Left lung (tissue), 10 donors: ENCODE measurements around the gene PYGB. TPM values are rescaled to one million over a fixed set of nuclear protein-coding genes. Genes with fewer than 3 reads are reported as not detected.

ENCODE experiments used
- ATAC-seq: fragments of 200-7000 bp; cut with Tn5 transposase; one replicate; pipeline ENCODE4 v1.9.1; 2020; ENCODE audit warnings: moderate library complexity
- DNase-seq, 4 donors: peaks; one replicate each; pipeline ENCODE4 v3.0.0-alpha.2; 2013 to 2020
- H3K27ac ChIP-seq, 2 donors: fragments of 200-600 bp; sonication (generic) in 1 of 2; one replicate each; pipeline versions ENCODE4 v1.5.0 to v1.8.0; 2020 to 2021
- H3K27me3 ChIP-seq, 2 donors: fragments of 200-600 bp; sonication (generic) in 1 of 2; one replicate each; pipeline versions ENCODE4 v1.5.0 to v1.8.0; 2020 to 2021
- H3K36me3 ChIP-seq, 2 donors: fragments of 200-600 bp; sonication (generic) in 1 of 2; one replicate each; pipeline versions ENCODE4 v1.5.0 to v1.8.0; 2020 to 2021
- H3K4me1 ChIP-seq, 2 donors: fragments of 200-600 bp; one replicate each; pipeline ENCODE4 v1.8.0; 2021
- H3K4me3 ChIP-seq, 2 donors: fragments of 200-600 bp; sonication (generic) in 1 of 2; one replicate each; pipeline versions ENCODE4 v1.5.0 to v1.8.0; 2020 to 2021; ENCODE audit warnings: mild to moderate bottlenecking in 1 of 2
- H3K9me3 ChIP-seq, 2 donors: fragments of 200-600 bp; sonication (generic) in 1 of 2; one replicate each; pipeline versions ENCODE4 v1.5.0 to v1.8.0; 2020 to 2021
- CTCF ChIP-seq, 2 donors: fragments of 200-600 bp; sonication (generic) in 1 of 2; IDR thresholded peaks; one replicate each; pipeline versions ENCODE4 v1.5.0 to v1.8.0; 2021; ENCODE audit warnings: antibody characterized with exemption in 2 of 2
- intact Hi-C, 2 donors: fragments of 100-400 bp; cut with DNase I; formaldehyde crosslinking; loops; one replicate each; pipeline versions ENCODE4 v1.11.2 to v1.14.2; 2022
- polyA plus RNA-seq, 6 donors: library from polyadenylated mRNA; unstranded; fragments of 120-200 nt; gene quantifications; one replicate each; pipeline ENCODE4 v1.2.1, GENCODE V29; 2013; ENCODE audit not compliant: insufficient read length in 6 of 6
- total RNA-seq, 2 donors: library from RNA; stranded (reverse); fragmentation: NEBNext Ultra II Directional; extraction: Animal tissue kit (Norgen Biotek cat#: 25700); gene quantifications; one replicate each; pipeline ENCODE4 v1.2.1, GENCODE V29; 2021
- donor health status: DM: no; HTN: yes; CAD: no.
- donor health status: DM: no; HTN: no; CAD: no.

PYGB gene
- total and polyA plus RNA-seq, 8 donors, result 37.8 to 81.3 (median 47.8) TPM

- DNase-seq (peak in 1 of 4 donors; percentile 36), ATAC-seq (no peak)
- Histone ChIP-seq H3K36me3 (peaks cover 0 to 33% of the 10 kb centered on the region in 2 donors), H3K27ac (no peak overlapping the region), H3K9me3 (no peaks in the 10 kb centered on the region), H3K4me1 (peaks cover 0 to 57% of the 10 kb centered on the region in 2 donors), H3K4me3 (no peak overlapping the region), H3K27me3 (no peaks in the 10 kb centered on the region)
- intact Hi-C loops, result no loop called here
- no peak for TF ChIP-seq CTCF (IDR thresholded peaks at IDR 0.05)
Measured at GRCh38 chr20:25321262-25321831, 73.5 kb downstream of the PYGB start.

GRCh38 chr20:25321991-25322390 is 74.1 kb downstream of the PYGB start:
- peaks cover 0 to 60% of the 10 kb centered on the region in 2 donors for H3K4me1 ChIP-seq
- no peak for TF ChIP-seq CTCF (IDR thresholded peaks at IDR 0.05)
- DNase-seq (no peak), ATAC-seq (no peak)
- H3K27me3 ChIP-seq, result no peaks in the 10 kb centered on the region
- no peak overlapping the region for H3K27ac ChIP-seq
- H3K4me3 ChIP-seq, result no peak overlapping the region
- intact Hi-C loops, result no loop called here
- H3K36me3 ChIP-seq, result peaks cover 0 to 27% of the 10 kb centered on the region in 2 donors
- no peaks in the 10 kb centered on the region for H3K9me3 ChIP-seq

- Histone ChIP-seq H3K4me3 (no peak overlapping the region), H3K36me3 (peaks cover 0 to 27% of the 10 kb centered on the region in 2 donors), H3K27me3 (no peaks in the 10 kb centered on the region), H3K27ac (peak overlapping the region in 1 of 2 donors; percentile 10), H3K4me1 (peaks cover 0 to 62% of the 10 kb centered on the region in 2 donors), H3K9me3 (no peaks in the 10 kb centered on the region)
- ATAC-seq (no peak), DNase-seq (no peak)
- TF ChIP-seq CTCF (IDR thresholded peaks at IDR 0.05), result no peak
- intact Hi-C loops, result no loop called here
Measured at GRCh38 chr20:25323496-25324246, 75.8 kb downstream of the PYGB start.

GRCh38 chr20:25324412-25324811 is 76.5 kb downstream of the PYGB start:
- peak overlapping the region in 1 of 2 donors; percentile 50 for H3K27ac ChIP-seq
- no peak for TF ChIP-seq CTCF (IDR thresholded peaks at IDR 0.05)
- H3K27me3 ChIP-seq, result no peaks in the 10 kb centered on the region
- H3K4me1 ChIP-seq, result peaks cover 0 to 54% of the 10 kb centered on the region in 2 donors
- intact Hi-C loops, result no loop called here
- DNase-seq (peak in 1 of 4 donors; percentile 85), ATAC-seq (peak; percentile 85)
- no peak overlapping the region for H3K4me3 ChIP-seq
- H3K9me3 ChIP-seq, result no peaks in the 10 kb centered on the region
- H3K36me3 ChIP-seq, result peaks cover 0 to 27% of the 10 kb centered on the region in 2 donors

GRCh38 chr20:25325073-25325472 is 77.2 kb downstream of the PYGB start:
- Histone ChIP-seq H3K27ac (peak overlapping the region in 1 of 2 donors; percentile 50), H3K9me3 (no peaks in the 10 kb centered on the region), H3K4me3 (no peak overlapping the region), H3K27me3 (no peaks in the 10 kb centered on the region), H3K36me3 (peaks cover 0 to 21% of the 10 kb centered on the region in 2 donors), H3K4me1 (peaks cover 0 to 52% of the 10 kb centered on the region in 2 donors)
- DNase-seq, result no peak
- ATAC-seq, result peak; percentile 8
- no peak for TF ChIP-seq CTCF (IDR thresholded peaks at IDR 0.05)
- intact Hi-C loops, result no loop called here
